Breast epithelium (tissue), 3 donors: ENCODE data around the gene SLC37A1.

Source experiments
- CTCF ChIP-seq, 3 donors: fragments of 450-650 bp; IDR thresholded peaks; one replicate each; pipeline ENCODE4 v1.5.1; 2016 to 2017; ENCODE audit warnings: antibody characterized with exemption in 3 of 3, mild to moderate bottlenecking in 3 of 3, moderate library complexity in 3 of 3
- POLR2A ChIP-seq: fragments of 450-650 bp; IDR thresholded peaks from one replicate; pipeline ENCODE4 v1.6.1; 2016; ENCODE audit warnings: antibody characterized with exemption, mild to moderate bottlenecking, moderate library complexity

- TF ChIP-seq POLR2A (no peak), CTCF (IDR thresholded peaks at IDR 0.05) (no peak)
These were observed 44.4 kb upstream of the SLC37A1 start for GRCh38 chr21:42469272-42469671.
